ENCODE results near the gene PPIF.

The PPIF gene

GRCh38 chr10:79347226-79347893 lies at the start of gene PPIF:
TSS of gene PPIF (plus strand) at chr10:79347469. CDS start at chr10:79347549, 80 bp downstream.
- TF ChIP-seq, protein P1, sequence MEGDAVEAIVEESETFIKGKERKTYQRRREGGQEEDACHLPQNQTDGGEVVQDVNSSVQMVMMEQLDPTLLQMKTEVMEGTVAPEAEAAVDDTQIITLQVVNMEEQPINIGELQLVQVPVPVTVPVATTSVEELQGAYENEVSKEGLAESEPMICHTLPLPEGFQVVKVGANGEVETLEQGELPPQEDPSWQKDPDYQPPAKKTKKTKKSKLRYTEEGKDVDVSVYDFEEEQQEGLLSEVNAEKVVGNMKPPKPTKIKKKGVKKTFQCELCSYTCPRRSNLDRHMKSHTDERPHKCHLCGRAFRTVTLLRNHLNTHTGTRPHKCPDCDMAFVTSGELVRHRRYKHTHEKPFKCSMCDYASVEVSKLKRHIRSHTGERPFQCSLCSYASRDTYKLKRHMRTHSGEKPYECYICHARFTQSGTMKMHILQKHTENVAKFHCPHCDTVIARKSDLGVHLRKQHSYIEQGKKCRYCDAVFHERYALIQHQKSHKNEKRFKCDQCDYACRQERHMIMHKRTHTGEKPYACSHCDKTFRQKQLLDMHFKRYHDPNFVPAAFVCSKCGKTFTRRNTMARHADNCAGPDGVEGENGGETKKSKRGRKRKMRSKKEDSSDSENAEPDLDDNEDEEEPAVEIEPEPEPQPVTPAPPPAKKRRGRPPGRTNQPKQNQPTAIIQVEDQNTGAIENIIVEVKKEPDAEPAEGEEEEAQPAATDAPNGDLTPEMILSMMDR (IDR thresholded peaks at IDR 0.05) = peak; percentile 100
- H3K4me3 ChIP-seq (ENCODE audit: low read depth in 1 of 2, low read length in 1 of 2) = peak within 1 kb of the TSS; percentile 78 to 96
- H3K9me3 ChIP-seq = no peaks in the 10 kb centered on the region
- peaks cover 61 to 72% of the 10 kb centered on the region in 2 experiments for H3K4me1 ChIP-seq (ENCODE audit: control insufficient read depth in 1 of 2, insufficient read depth in 1 of 2, low read depth in 1 of 2, low read length in 1 of 2)
- H3K27me3 ChIP-seq = no peaks in the 10 kb centered on the region
- H3K27ac ChIP-seq = peak within 1 kb of the TSS; percentile 100
- H3K36me3 ChIP-seq = peaks cover 39% of the 10 kb centered on the region

- peaks cover 61% of the 10 kb centered on the region for H3K36me3 ChIP-seq
- H3K9me3 ChIP-seq = no peaks in the 10 kb centered on the region
- H3K27ac ChIP-seq = peak overlapping the region; percentile 44
- H3K27me3 ChIP-seq = no peaks in the 10 kb centered on the region
- H3K4me1 ChIP-seq (ENCODE audit: control insufficient read depth in 1 of 2, insufficient read depth in 1 of 2, low read depth in 1 of 2, low read length in 1 of 2) = peaks cover 31% of the 10 kb centered on the region in 2 experiments
- TF ChIP-seq, protein P1 (IDR thresholded peaks at IDR 0.05) = no peak
- no peak overlapping the region for H3K4me3 ChIP-seq (ENCODE audit: low read depth in 1 of 2, low read length in 1 of 2)
These were observed 48.6 kb upstream of the PPIF start for GRCh38 chr10:79298403-79299244.

DNA sequence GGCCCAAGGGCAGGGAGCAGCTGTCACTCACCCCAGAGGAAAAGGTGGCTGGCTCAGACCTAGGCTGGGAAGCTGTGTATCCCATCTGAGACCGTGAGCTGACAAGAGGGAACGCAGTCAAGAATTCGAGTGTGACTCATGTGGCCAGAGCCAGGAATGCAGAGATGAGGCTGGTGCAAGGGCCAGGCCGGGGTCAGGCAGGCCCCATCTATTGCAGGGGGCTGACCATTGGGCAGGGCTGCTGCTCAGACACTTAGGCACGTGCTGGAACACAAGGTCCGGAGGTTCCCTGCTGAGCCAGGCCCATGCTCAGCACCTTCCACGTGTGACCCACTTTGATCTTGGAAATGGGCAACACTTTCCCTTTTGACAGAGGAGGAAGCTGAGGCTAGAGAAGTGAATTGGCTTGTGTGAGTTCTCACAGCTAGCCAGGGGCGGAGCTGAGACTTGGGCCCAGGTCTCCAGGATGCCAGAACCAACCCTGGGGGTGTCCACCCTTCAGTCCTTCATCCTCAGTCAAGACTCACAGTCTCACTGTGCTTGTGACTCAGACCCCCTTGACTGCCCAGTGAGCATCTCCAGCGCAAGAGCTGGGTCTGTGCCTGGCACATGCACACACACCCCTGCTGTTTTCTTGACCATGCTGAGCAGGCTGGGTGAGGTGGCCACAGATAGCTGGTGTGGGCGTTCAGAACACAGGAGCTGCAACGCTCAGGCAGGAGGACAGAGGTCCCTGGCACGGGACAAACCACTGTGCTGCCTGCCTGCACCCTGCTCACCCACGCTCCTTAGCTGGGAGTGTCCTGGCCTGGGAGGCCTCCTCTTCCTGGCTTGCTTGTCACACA lies 47.6 kb upstream of the PPIF start:
- no peak overlapping the region for H3K4me3 ChIP-seq (ENCODE audit: low read depth in 1 of 2, low read length in 1 of 2)
- peaks cover 70% of the 10 kb centered on the region for H3K36me3 ChIP-seq
- no peaks in the 10 kb centered on the region for H3K9me3 ChIP-seq
- peaks cover 21% of the 10 kb centered on the region in 2 experiments for H3K4me1 ChIP-seq (ENCODE audit: control insufficient read depth in 1 of 2, insufficient read depth in 1 of 2, low read depth in 1 of 2, low read length in 1 of 2)
- peak overlapping the region; percentile 44 for H3K27ac ChIP-seq
- TF ChIP-seq, protein P1 (IDR thresholded peaks at IDR 0.05) = no peak
- H3K27me3 ChIP-seq = no peaks in the 10 kb centered on the region

DNA sequence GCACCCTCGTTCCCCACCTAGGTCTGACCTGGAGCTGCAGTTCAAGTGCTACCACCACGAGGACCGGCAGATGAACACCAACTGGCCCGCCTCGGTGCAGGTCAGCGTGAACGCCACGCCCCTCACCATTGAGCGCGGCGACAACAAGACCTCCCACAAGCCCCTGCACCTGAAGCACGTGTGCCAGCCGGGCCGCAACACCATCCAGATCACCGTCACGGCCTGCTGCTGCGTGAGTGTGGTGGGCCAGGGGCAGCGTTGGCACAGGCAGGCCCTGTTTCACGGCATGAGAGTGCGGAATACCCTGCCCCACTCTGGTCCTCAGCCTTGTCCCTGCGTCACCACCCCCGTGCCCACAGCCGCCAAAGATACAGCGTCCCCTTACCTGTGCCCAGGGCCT lies 46.6 kb upstream of the PPIF start:
- Histone ChIP-seq H3K27ac (peak overlapping the region; percentile 45), H3K9me3 (no peaks in the 10 kb centered on the region), H3K27me3 (no peaks in the 10 kb centered on the region), H3K4me3 (ENCODE audit: low read depth in 1 of 2, low read length in 1 of 2) (no peak overlapping the region), H3K4me1 (ENCODE audit: control insufficient read depth in 1 of 2, insufficient read depth in 1 of 2, low read depth in 1 of 2, low read length in 1 of 2) (peaks cover 10% of the 10 kb centered on the region in 2 experiments), H3K36me3 (peaks cover 81% of the 10 kb centered on the region)
- TF ChIP-seq, protein P1 (IDR thresholded peaks at IDR 0.05) = no peak

DNA sequence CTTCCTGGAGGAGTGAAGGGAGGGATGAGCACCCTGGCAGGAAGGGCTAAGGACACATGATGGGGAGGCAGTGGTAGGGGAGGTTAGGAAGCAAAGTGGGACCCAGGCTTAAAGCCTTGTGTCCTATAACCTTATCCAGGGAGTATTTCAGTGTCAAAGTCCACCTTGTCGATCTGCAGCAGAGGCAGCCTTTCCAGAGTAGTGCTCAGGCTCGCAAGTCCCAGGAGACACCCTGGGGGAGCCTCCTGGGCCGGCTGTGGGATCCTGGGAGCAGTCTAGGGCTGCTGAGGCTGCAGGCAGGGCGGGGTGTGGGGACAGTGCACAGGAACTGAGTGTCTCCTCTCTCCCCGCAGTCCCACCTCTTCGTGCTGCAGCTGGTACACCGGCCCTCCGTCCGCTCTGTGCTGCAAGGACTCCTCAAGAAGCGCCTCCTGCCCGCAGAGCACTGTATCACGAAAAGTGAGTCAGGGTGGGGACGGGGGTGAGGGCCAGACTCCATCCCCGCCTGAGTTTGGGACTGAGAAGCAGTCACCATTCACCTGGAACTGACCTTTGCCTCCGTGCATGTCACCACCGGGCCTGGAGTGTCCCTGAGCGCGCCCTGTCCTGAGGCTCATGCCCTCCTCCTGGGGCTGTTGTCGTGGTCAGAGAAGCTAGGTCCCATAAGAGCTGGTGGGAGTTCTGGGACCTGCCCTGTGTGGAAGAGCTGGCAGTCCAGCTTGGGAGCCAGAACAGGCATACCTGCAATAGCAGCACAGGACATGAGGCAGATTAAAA lies 45.3 kb upstream of the PPIF start:
- TF ChIP-seq, protein P1 (IDR thresholded peaks at IDR 0.05) = no peak
- no peaks in the 10 kb centered on the region for H3K4me1 ChIP-seq (ENCODE audit: control insufficient read depth in 1 of 2, insufficient read depth in 1 of 2, low read depth in 1 of 2, low read length in 1 of 2)
- H3K9me3 ChIP-seq = no peaks in the 10 kb centered on the region
- H3K27ac ChIP-seq = peak overlapping the region; percentile 45
- no peak overlapping the region for H3K4me3 ChIP-seq (ENCODE audit: low read depth in 1 of 2, low read length in 1 of 2)
- H3K27me3 ChIP-seq = no peaks in the 10 kb centered on the region
- peaks cover 94% of the 10 kb centered on the region for H3K36me3 ChIP-seq

Data from neutrophil (primary cell).